GM23248 (cell line): ENCODE measurements around the gene CACNG3. TPM values are rescaled to one million over a fixed set of nuclear protein-coding genes. Genes with fewer than 3 reads are reported as not detected.

Experiments
- DNase-seq: peaks from one replicate; pipeline ENCODE4 v3.0.0-alpha.2; 2015
- H2AFZ ChIP-seq: fragments of 200-600 bp; sonication (generic); 2 replicates; pipeline ENCODE4 v1.6.1; 2016; ENCODE audit warnings: antibody characterized with exemption
- H3F3A ChIP-seq: fragments of 200-600 bp; sonication (generic); 2 replicates; pipeline ENCODE4 v1.6.1; 2016; ENCODE audit warnings: mild to moderate bottlenecking, antibody characterized with exemption, mixed run types; ENCODE audit not compliant: insufficient read depth
- H3K27ac ChIP-seq: fragments of 200-600 bp; sonication (generic); 2 replicates; pipeline ENCODE4 v1.5.1; 2016; ENCODE audit warnings: mild to moderate bottlenecking
- H3K27me3 ChIP-seq: fragments of 200-600 bp; sonication (generic); replicated peaks from 2 replicates; pipeline ENCODE4 v1.6.1; 2016; ENCODE audit warnings: mild to moderate bottlenecking; ENCODE audit not compliant: insufficient read depth
- H3K36me3 ChIP-seq: fragments of 200-600 bp; sonication (generic); 2 replicates; pipeline ENCODE4 v1.6.1; 2016; ENCODE audit warnings: low read depth, mild to moderate bottlenecking
- H3K4me1 ChIP-seq: fragments of 200-600 bp; sonication (generic); 2 replicates; pipeline ENCODE4 v1.6.1; 2016; ENCODE audit warnings: mild to moderate bottlenecking; ENCODE audit not compliant: insufficient read depth
- H3K4me2 ChIP-seq: fragments of 200-600 bp; sonication (generic); one replicate; pipeline ENCODE4 v1.6.1; 2016; ENCODE audit warnings: mild to moderate bottlenecking; ENCODE audit not compliant: unreplicated experiment
- H3K4me3 ChIP-seq: fragments of 200-600 bp; sonication (generic); 2 replicates; pipeline ENCODE4 v1.5.1; 2016; ENCODE audit warnings: mild to moderate bottlenecking
- H3K79me2 ChIP-seq: fragments of 200-600 bp; sonication (generic); 2 replicates; pipeline ENCODE4 v1.6.1; 2016; ENCODE audit warnings: mild to moderate bottlenecking; ENCODE audit not compliant: insufficient read depth
- H3K9ac ChIP-seq: fragments of 200-600 bp; sonication (generic); 2 replicates; pipeline ENCODE4 v1.6.1; 2016; ENCODE audit warnings: mild to moderate bottlenecking
- H3K9me2 ChIP-seq: fragments of 200-600 bp; sonication (generic); 2 replicates; pipeline ENCODE4 v1.6.1; 2016; ENCODE audit warnings: mixed run types, mild to moderate bottlenecking, moderate library complexity; ENCODE audit not compliant: insufficient read depth
- H3K9me3 ChIP-seq: fragments of 200-600 bp; sonication (generic); one replicate; pipeline ENCODE4 v1.6.1; 2017; ENCODE audit warnings: low read depth
- H4K20me1 ChIP-seq: fragments of 200-600 bp; sonication (generic); 2 replicates; pipeline ENCODE4 v1.6.0; 2016; ENCODE audit not compliant: insufficient read depth
- EZH2 ChIP-seq: fragments of 200-600 bp; sonication (generic); IDR thresholded peaks from 2 replicates; pipeline ENCODE4 v1.6.1; 2018; ENCODE audit warnings: antibody characterized with exemption, mild to moderate bottlenecking; ENCODE audit not compliant: insufficient read depth, poor library complexity, severe bottlenecking
- EZH2phosphoT487 ChIP-seq: fragments of 200-600 bp; sonication (generic); IDR thresholded peaks from 2 replicates; pipeline ENCODE4 v1.6.1; 2018; ENCODE audit warnings: antibody characterized with exemption, moderate library complexity, mild to moderate bottlenecking, low read depth; ENCODE audit not compliant: insufficient read depth
- WGBS, 2 experiments: methylation state at CpG; one replicate each; pipeline ENCODE4 v1.1.6; 2015 to 2017; ENCODE audit warnings: low lambda C conversion rate in 2 of 2, low coverage in 1 of 2; ENCODE audit errors: missing lambda C conversion rate in 2 of 2; 5-methylcytosine and 5-hydroxymethylcytosine counted together
- in situ Hi-C: fragments of 300-500 bp; cut with MboI; formaldehyde crosslinking; loops from 2 replicates; pipeline ENCODE4 v1.15.0; 2020
- polyA plus RNA-seq: library from polyadenylated mRNA; unstranded; fragments of >200 nt; fragmentation: Nextera tagmentation; extraction: Ambion mirVana; gene quantifications from 2 replicates; pipeline ENCODE4 v1.2.1, GENCODE V29; 2016
- small RNA-seq: library from RNA; depleted of rRNA; stranded (forward); fragments of <200 nt; gene quantifications from one replicate; pipeline ENCODE3, GENCODE V24; 2014; ENCODE audit warnings: low read depth, low replicate concordance
- total RNA-seq: library from RNA; depleted of rRNA; stranded (reverse); fragments of >200 nt; shearing (Covaris generic); gene quantifications from 2 replicates; pipeline ENCODE4 v1.2.3, GENCODE V29; 2014

The CACNG3 gene
- total and polyA plus RNA-seq, 2 experiments from 2014 or later: not detected

GRCh38 chr16:24396350-24397271 is 140.5 kb downstream of the CACNG3 start:
- WGBS, 2 experiments: 19 to 23% methylated on average over 6 of the region's 6 CpGs
- in situ Hi-C loops: no loop called here
- no peak for DNase-seq

GRCh38 chr16:24409045-24409444 is 152.9 kb downstream of the CACNG3 start:
- H3K27ac ChIP-seq: no peak overlapping the region
- no peak overlapping the region for H3K4me2 ChIP-seq
- no peaks in the 10 kb centered on the region for H3K36me3 ChIP-seq
- peak; percentile 0 for DNase-seq
- H2AFZ ChIP-seq: no peak overlapping the region
- no peaks in the 10 kb centered on the region for H3K9me3 ChIP-seq
- no peak overlapping the region for H3K4me3 ChIP-seq
- no peaks in the 10 kb centered on the region for H3K4me1 ChIP-seq
- H3K27me3 ChIP-seq: no peaks in the 10 kb centered on the region
- no peaks in the 10 kb centered on the region for H3K9me2 ChIP-seq
- H4K20me1 ChIP-seq: no peaks in the 10 kb centered on the region
- WGBS, 2 experiments: 45 to 55% methylated on average over 4 of the region's 4 CpGs
- no peaks in the 10 kb centered on the region for H3F3A ChIP-seq
- no peak overlapping the region for H3K9ac ChIP-seq
- H3K79me2 ChIP-seq: no peaks in the 10 kb centered on the region
- TF ChIP-seq EZH2phosphoT487: no peak
- in situ Hi-C loops: no loop called here

More at GRCh38 chr16:24396350-24397271, 140.5 kb downstream of the CACNG3 start:
- H3K27ac ChIP-seq: no peak overlapping the region
- H3K9me2 ChIP-seq: no peaks in the 10 kb centered on the region
- H3K4me3 ChIP-seq: no peak overlapping the region
- H2AFZ ChIP-seq: no peak overlapping the region
- H4K20me1 ChIP-seq: no peaks in the 10 kb centered on the region
- no peak for TF ChIP-seq EZH2
- TF ChIP-seq EZH2phosphoT487: no peak
- no peaks in the 10 kb centered on the region for H3K27me3 ChIP-seq
- H3K36me3 ChIP-seq: no peaks in the 10 kb centered on the region
- H3K9ac ChIP-seq: no peak overlapping the region
- no peak overlapping the region for H3K4me2 ChIP-seq
- no peaks in the 10 kb centered on the region for H3K4me1 ChIP-seq
- H3K9me3 ChIP-seq: no peaks in the 10 kb centered on the region
- no peaks in the 10 kb centered on the region for H3F3A ChIP-seq
- no peaks in the 10 kb centered on the region for H3K79me2 ChIP-seq

Small RNAs within 50 kb of the gene (small RNA-seq; reads per million reads assigned to genes)
- not detected for gene RF00408
- not detected for gene RNU7-24P
